Measurements from ENCODE around the gene SLC15A3.

DNA sequence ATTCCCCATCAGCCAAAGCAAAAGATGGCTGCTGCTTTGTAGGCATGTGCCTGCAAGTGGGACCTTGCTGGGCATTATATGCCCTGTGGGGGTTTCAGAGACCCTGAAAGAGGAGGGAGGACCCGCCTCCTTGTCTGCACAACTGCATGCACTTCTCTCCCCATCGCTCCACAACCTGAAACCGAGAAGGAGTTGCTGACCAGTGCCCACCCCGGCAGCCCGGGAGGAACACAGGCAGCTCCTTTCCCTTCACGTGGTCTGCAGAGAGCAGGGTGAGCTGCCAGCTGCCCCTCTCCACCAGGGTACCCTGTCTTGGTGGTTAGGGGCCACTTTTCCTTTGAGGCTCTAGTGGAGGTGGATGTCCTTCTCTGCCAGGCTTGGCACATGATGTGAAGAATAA lies 29.1 kb downstream of the SLC15A3 start:
- TF ChIP-seq CTCF (IDR thresholded peaks at IDR 0.05): no peak
- no peak for TF ChIP-seq POLR2A (IDR thresholded peaks at IDR 0.05)
